ENCODE results near the gene FAM174C.

FAM174C gene

GRCh38 chr19:1284293-1284978, 9.1 kb downstream of the FAM174C start:
- in situ Hi-C loops (cut with MboI; ENCODE audit: low sequenced_read_pairs, unreplicated experiment) = no loop called here
- TF ChIP-seq, protein P1, sequence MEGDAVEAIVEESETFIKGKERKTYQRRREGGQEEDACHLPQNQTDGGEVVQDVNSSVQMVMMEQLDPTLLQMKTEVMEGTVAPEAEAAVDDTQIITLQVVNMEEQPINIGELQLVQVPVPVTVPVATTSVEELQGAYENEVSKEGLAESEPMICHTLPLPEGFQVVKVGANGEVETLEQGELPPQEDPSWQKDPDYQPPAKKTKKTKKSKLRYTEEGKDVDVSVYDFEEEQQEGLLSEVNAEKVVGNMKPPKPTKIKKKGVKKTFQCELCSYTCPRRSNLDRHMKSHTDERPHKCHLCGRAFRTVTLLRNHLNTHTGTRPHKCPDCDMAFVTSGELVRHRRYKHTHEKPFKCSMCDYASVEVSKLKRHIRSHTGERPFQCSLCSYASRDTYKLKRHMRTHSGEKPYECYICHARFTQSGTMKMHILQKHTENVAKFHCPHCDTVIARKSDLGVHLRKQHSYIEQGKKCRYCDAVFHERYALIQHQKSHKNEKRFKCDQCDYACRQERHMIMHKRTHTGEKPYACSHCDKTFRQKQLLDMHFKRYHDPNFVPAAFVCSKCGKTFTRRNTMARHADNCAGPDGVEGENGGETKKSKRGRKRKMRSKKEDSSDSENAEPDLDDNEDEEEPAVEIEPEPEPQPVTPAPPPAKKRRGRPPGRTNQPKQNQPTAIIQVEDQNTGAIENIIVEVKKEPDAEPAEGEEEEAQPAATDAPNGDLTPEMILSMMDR (IDR thresholded peaks at IDR 0.05; ENCODE audit: borderline replicate concordance, control extremely low read depth, extremely low read depth, insufficient read depth, missing control alignments) = no peak
- no peak for DNase-seq (ENCODE audit: low spot score)

DNA sequence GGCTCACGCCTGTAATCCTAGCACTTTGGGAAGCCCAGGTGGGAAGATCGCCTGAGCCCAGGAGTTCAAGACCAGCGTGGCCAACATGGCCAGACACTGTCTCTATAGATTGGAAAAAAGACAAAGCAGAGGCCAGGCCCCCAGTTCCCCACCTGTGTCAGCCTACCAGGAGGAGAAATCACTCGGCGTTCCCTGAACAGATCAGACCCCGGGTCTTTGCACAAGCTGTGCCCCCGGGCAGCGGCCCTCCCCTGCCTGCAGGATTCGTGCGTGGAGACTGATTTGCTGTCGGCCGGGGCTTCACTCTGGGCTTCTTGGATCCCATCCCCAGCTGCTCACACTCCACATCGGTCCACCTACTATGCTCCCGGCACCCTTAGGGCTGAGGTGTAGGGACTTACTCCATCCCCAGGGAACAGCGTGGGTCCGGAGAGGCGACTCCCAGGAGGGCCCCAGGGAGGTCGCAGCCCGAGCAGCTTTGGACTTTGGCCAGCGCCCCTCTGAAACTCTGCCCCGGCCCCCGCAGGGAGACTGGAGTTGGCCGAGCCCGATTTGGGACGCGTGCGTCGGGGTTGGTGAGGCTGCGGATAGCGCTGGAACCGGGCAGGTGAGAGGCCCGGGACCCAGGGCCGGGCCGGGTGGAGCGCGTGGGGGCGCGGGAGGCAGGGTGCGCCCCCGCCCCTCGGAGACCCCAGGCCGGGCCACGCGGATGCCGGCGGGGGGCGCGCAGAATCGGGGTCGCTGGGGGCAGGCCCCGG, 9.8 kb downstream of the FAM174C start:
- in situ Hi-C loops (cut with MboI; ENCODE audit: low sequenced_read_pairs, unreplicated experiment) = no loop called here
- no peak for DNase-seq (ENCODE audit: low spot score)
- TF ChIP-seq, protein P1 (IDR thresholded peaks at IDR 0.05; ENCODE audit: borderline replicate concordance, control extremely low read depth, extremely low read depth, insufficient read depth, missing control alignments) = no peak

- no peak for DNase-seq (ENCODE audit: low spot score)
- TF ChIP-seq, protein P1 (IDR thresholded peaks at IDR 0.05; ENCODE audit: borderline replicate concordance, control extremely low read depth, extremely low read depth, insufficient read depth, missing control alignments) = no peak
- in situ Hi-C loops (cut with MboI; ENCODE audit: low sequenced_read_pairs, unreplicated experiment) = no loop called here
Observed at GRCh38 chr19:1285737-1286360, 10.5 kb downstream of the FAM174C start, which contains the start of gene EFNA2. TSS of gene EFNA2 (plus strand) at chr19:1285873. CDS start at chr19:1286169, 296 bp downstream.

DNA sequence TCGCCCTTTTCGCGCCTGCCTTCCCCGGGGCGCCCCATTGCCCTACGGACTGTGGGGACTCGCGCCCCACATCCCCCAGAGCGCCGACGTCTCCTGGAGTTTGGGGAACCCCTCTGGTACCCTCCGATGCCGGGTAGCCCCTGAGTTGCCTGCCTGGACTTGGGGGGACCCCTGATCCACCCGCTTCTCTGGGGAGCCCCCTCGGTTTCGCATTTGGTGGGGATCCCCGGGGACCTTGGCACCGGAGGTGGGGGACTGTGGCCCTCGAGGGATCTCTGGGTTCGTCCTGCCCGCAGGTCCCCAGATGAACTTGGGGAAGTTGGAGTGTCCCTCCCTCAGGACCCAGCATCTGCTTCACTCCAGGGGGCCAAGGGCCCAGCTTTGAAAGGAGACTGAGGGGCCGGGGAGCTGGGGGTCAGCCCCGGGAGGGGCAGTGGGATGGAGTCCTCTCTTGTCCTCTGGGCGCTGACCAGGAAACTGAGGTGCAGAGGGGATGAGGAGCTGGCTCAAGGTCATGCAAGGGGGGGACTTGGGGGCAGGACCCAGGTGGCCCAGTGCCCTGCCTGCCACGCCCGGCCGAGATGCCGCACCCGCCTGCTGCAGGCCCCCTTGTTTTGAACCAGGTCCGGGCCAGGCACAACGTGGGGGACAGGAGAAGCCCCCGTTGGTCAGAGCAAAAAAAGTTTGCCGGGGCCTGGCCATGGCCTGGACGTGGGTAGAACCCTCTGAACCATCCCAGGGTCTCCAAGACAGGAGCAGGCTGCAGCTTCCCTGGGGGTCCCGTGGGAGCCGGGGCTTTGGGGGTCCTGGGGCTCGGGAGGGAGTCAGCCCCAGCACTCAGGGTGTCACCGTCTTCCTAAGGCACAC, 11.4 kb downstream of the FAM174C start:
- in situ Hi-C loops (cut with MboI; ENCODE audit: low sequenced_read_pairs, unreplicated experiment) = no loop called here
- TF ChIP-seq, protein P1 (IDR thresholded peaks at IDR 0.05; ENCODE audit: borderline replicate concordance, control extremely low read depth, extremely low read depth, insufficient read depth, missing control alignments) = no peak
- DNase-seq (ENCODE audit: low spot score) = no peak

- TF ChIP-seq, protein P1 (IDR thresholded peaks at IDR 0.05; ENCODE audit: borderline replicate concordance, control extremely low read depth, extremely low read depth, insufficient read depth, missing control alignments) = no peak
- in situ Hi-C loops (cut with MboI; ENCODE audit: low sequenced_read_pairs, unreplicated experiment) = no loop called here
- no peak for DNase-seq (ENCODE audit: low spot score)
Observed at GRCh38 chr19:1287354-1288225, 12.3 kb downstream of the FAM174C start.
